Forelimb muscle (tissue), 1 donor: ENCODE measurements around the gene SEMA4C. TPM values are rescaled to one million over a fixed set of nuclear protein-coding genes. Genes with fewer than 3 reads are reported as not detected.

Source experiments
- DNase-seq: peaks from one replicate; pipeline ENCODE4 v3.0.0-alpha.2; 2013; ENCODE audit warnings: low read depth
- polyA plus RNA-seq: library from polyadenylated mRNA; unstranded; fragments of 120-200 nt; gene quantifications from one replicate; pipeline ENCODE4 v1.2.1, GENCODE V29; 2013; ENCODE audit not compliant: insufficient read length

SEMA4C gene
- 30.4 TPM for polyA plus RNA-seq

GRCh38 chr2:96869822-96870625 lies at the start of gene SEMA4C:
SEMA4C (minus strand) TSS chr2:96870080; CDS start chr2:96867886, 2,194 bp downstream.
- DNase-seq: no peak

GRCh38 chr2:96918754-96919550 lies 49.1 kb upstream of the SEMA4C start:
- no peak for DNase-seq

GRCh38 chr2:96918092-96918753 lies 48.3 kb upstream of the SEMA4C start:
- DNase-seq: no peak

GRCh38 chr2:96916646-96917543 lies 47.0 kb upstream of the SEMA4C start:
- DNase-seq: no peak

DNA sequence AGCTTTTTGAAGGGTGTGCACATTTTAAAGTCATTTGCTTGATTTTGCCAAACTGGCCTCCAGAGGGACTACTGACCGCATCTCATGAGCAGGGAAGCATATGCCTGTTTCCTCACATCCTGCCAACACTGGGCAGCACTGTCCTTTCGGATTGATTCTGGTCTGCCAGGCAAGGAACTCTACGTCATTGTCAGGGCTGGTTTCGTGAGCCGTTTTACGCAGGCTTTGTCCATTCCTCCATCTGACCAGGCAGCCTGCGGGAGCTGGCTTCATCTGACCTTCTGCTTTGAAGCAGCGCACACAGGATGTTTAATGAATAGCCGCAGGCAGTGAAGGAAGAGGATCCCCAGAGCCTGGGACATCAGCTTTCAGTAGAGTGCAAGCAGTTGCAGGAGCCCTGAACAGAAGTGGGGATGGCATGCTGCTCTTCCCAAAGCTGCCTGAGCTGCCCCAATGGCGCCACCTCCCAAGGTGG lies 46.3 kb upstream of the SEMA4C start:
- no peak for DNase-seq

DNA sequence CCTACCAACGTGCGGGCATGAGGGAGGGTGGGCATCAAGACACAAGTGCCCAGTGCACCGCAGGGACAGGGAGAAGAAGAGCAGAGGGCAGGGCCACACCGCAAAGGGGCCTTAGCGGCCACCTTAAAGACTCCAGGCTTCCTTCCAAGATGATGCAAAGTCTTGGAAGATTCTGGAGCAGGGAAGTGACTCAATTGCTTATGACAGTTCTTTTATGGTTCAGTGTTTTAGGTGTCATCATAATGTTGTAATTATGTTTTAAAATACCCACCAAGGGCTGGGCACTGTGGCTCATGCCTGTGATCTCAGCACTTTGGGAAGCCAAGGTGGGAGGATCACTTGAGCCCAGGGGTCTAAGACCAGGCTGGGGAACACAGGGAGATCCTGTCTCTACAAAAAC lies 44.5 kb upstream of the SEMA4C start:
- DNase-seq: no peak

DNA sequence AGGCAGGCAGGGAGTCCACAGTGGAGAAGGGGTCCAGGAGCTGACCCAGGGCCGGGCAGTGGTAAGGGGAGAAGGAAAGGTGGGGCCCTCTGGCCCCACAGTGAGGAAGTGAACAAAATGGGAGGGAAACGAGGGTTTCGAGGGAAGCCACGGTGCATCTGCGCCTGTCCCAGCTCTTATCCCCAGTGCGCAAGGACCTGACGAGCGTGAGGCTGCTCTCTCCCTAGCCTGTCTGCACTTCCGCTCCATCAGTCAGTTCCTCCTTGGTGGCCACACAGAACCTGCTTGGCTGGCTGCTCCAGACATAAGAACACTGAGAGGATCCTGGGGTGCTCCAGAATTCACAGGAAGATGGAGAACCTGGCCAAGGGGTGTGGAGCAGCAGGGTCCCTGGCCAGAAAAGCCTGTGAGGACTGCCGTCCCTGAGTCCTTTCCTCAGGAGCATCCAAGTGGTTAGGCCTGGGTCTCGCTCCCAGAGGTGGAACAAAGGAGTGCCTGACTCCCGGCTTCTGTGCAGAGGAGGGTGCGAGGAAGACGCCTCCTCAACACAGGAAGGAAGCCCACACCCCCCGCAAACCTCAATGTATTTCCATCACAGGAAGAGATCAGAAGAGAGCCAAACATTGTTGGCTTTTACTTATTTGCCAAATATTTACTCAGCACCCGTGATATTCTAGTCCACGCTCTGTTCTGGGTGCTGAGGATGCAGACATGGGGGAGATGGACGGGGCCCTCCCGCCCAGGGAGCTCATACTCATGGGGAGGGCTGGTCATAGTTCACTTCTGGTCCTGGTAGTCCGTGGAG lies 43.7 kb upstream of the SEMA4C start:
- DNase-seq: no peak

GRCh38 chr2:96913117-96913397 lies 43.2 kb upstream of the SEMA4C start:
- no peak for DNase-seq

- DNase-seq: no peak
These were observed 42.7 kb upstream of the SEMA4C start for GRCh38 chr2:96912346-96913116.

- DNase-seq: no peak
These were observed 39.7 kb upstream of the SEMA4C start for GRCh38 chr2:96909611-96910021.

DNA sequence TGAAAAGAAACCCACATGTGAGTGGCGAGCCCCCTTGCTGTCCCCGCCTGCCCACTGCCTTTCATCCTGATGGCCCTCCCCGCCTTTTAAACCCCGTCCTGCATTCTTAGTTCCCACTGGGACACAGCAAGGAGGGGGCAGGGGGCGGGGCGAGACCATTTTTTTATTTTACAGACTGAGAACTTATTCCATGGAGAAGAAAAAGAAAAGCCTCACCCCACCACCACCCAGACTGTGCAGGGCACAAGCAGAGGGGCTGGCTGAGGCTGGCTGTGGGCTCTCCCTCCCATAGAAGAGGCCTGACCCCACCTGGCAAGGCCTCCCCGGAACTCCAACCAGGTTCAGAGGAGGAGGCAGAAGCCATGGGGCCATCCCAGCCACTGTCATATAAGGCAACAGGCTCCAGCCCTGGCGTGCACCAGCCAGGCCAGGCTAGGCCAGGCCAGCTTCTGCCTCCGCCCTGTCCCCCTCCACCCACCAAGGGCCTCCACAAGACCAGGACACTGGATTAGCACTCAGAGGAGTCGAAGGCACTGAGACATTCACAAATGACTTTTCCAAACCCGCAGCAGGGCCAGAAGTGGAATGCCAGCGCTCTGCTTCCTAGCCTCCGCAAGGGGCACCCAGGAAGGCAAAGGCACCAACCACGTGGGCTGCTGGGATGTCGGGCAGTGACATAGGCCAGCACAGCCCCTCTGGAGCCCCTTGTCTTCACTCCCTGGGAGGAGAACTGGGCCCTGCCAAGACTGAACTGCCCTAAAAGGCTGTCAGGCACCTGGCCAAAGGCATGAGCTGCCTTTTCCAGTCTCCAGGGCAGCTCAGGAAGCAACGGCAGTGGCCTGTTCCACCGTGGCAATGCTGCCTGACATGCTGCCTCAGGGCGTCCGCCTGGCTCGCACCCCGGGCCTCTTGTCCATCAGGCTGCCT lies 37.5 kb upstream of the SEMA4C start:
- DNase-seq: no peak

DNA sequence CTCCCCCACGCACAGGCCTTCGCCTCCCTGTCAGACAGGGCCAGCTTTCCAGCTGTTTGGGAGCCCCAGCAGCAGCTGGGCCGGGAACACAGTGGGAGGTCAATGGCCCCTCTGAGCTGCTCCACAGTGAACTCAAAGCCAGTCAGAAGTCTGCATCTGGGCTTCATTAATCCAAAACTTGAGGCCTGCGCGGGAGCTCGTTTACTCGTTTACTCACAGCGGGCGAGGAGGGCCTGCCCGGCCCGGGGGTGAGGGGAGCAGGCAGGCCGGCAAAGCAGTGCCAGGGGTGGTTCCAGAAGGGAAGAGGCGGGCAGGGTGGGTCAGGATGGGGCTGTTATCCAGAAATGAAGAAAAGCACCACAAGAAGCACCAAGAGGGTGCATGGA lies 36.8 kb upstream of the SEMA4C start:
- DNase-seq: peak; percentile 77

DNA sequence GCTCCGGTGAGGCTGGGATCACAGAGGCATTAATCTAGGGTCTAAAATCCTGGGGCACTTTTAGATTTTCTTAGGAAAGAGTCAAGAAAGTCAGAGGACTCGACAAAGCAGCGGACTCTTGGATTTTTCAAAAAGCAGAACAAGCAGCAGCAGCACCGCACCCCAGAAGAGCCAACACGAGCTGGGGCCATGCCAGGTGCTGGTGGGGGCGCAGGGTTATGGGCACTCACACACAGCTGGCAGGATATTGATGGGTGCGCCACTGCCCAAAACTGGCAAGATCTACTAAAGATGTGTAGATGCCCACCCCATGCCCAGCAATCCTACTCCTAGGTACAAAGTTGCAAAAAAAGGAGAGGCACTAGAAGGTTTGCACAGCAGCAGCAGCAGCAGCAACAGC lies 33.9 kb upstream of the SEMA4C start:
- DNase-seq: no peak

DNA sequence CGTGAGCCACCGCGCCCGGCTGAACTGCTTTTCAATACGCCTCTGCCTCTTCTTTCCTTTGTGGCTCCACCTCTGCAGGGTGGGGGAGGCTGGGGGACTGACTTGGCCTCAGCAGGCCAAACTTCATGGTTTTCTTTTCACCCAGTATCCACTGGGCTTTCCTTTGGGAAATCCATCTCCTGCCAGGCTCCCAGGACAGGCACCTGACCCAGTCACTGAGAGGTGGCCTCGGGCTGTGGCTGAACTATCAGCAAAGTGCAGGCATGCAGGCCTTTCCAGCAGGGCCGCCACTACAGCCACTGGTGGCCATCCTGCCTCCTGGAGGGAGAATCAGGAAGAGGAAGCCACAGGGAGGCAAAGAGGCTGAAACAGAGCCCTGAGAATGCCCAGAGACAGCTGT lies 33.4 kb upstream of the SEMA4C start:
- DNase-seq: no peak

DNA sequence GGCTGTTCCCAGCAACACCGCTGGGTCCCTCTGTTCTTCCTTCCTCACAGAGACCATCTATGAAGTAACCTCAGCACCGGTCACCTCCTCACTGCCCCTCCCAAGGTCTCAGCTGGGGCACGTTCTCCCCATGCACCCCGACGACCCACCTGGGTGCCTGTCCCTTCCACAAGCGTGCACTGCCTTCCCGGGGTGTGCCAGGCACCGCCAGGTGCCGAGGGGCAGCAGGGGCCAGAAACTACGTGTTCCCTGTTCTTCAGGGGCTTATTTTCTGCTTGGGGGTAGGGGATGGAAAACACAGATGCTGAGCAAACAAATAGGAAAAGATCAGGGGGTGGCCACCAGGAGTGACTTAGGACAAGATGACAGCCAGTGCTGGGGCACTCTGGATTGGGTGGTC lies 30.4 kb upstream of the SEMA4C start:
- no peak for DNase-seq

GRCh38 chr2:96899413-96899741 lies 29.5 kb upstream of the SEMA4C start:
- DNase-seq: no peak

DNA sequence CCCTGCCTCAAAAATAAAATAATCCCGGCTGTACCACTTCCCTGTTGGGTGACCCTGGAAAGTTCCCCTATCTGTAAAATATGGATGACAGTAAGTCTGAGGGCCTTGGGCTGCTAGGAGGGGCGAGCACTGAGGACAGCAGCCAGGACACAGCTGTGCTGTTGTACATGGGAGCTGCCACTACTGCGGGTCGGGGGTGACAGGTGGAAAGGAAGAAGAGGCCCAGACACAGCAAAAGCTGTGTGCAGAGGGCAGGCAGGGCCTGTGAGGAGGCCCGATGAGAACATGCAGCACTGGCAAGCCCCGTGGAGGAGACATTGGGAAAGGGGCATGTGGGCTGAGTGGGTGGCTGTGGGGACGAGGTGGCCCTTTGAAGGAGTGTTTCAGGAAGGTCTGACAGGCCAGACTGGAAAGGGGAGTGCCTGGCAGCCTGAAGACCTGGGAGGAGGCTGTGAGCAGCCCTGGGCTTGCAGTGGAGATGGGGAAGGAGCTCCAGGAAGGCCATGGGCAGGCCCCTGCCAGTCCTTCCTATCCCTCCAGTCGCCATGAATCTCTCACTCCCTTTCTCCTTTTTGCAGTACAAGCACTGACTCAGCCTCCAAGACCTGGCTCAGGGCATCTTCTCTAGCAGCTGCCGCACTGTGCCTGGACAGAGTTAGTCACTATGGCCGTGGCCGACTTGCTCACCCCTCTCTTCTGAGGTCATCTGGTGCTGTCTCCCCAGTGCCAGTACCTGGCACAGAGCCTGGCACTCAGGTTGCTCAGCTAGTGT lies 28.9 kb upstream of the SEMA4C start:
- no peak for DNase-seq

- no peak for DNase-seq
These were observed 28.2 kb upstream of the SEMA4C start for GRCh38 chr2:96898135-96898505.
